SK-N-SH (cell line): ENCODE data around the gene PLEKHM3. TPM values are rescaled to one million over a fixed set of nuclear protein-coding genes. Genes with fewer than 3 reads are reported as not detected.

Source experiments
- CTCF ChIA-PET: fragments of 300-600, 350-600 bp; formaldehyde crosslinking; extraction: SDS; loops from one replicate; lab custom pipeline; 2021; lab: Yijun Ruan, JAX
- POLR2A ChIA-PET: fragments of 350-600 bp; sonication (Branson Sonifier 250); formaldehyde crosslinking; extraction: SDS; loops from one replicate; lab custom pipeline; 2020; ENCODE audit warnings: antibody characterized with exemption, inconsistent platforms; lab: Yijun Ruan, JAX
- DNase-seq: peaks from one replicate; pipeline ENCODE4 v3.0.0; 2012
- H2AFZ ChIP-seq: fragments of 200-600 bp; sonication (generic); 2 replicates; pipeline ENCODE4 v1.8.1; 2016; ENCODE audit warnings: antibody characterized with exemption, mild to moderate bottlenecking, low read depth
- H3F3A ChIP-seq: fragments of 200-600 bp; sonication (generic); replicated peaks from 2 replicates; pipeline ENCODE3; 2016; ENCODE audit warnings: antibody characterized with exemption, mild to moderate bottlenecking; ENCODE audit not compliant: insufficient read depth
- H3K27ac ChIP-seq, 2 experiments: fragments of 200-500 bp in 1 of 2; fragments of 200-600 bp in 1 of 2; sonication (Bioruptor generic) in 1 of 2; sonication (generic), shearing (Covaris generic) in 1 of 2; 2 replicates each; pipeline versions ENCODE4 v1.5.1 to v1.6.1; 2014 to 2016; ENCODE audit warnings: low read depth in 2 of 2, inconsistent platforms in 1 of 2, low read length in 1 of 2, mild to moderate bottlenecking in 1 of 2, mixed read lengths in 1 of 2
- H3K27me3 ChIP-seq: fragments of 200-600 bp; sonication (generic), shearing (Covaris generic); 2 replicates; pipeline ENCODE4 v1.6.1; 2016; ENCODE audit warnings: mixed run types; ENCODE audit not compliant: insufficient read depth
- H3K36me3 ChIP-seq, 2 experiments: fragments of 200-500 bp in 1 of 2; fragments of 200-600 bp in 1 of 2; sonication (Bioruptor generic) in 1 of 2; sonication (generic) in 1 of 2; replicated peaks in 1 of 2; 2 replicates each; pipeline versions ENCODE3 to v1.5.1; 2014 to 2016; ENCODE audit warnings: low read length in 1 of 2, mild to moderate bottlenecking in 1 of 2; ENCODE audit not compliant: insufficient read depth in 2 of 2, control insufficient read depth in 1 of 2
- H3K4me1 ChIP-seq, 2 experiments: fragments of 200-500 bp in 1 of 2; fragments of 200-600 bp in 1 of 2; sonication (Bioruptor generic) in 1 of 2; sonication (generic), shearing (Covaris generic) in 1 of 2; 2 replicates each; pipeline versions ENCODE4 v1.5.1 to v1.6.1; 2014 to 2016; ENCODE audit warnings: low read depth in 1 of 2, low read length in 1 of 2, mixed run types in 1 of 2; ENCODE audit not compliant: insufficient read depth in 2 of 2, control insufficient read depth in 1 of 2
- H3K4me2 ChIP-seq: fragments of 200-600 bp; sonication (generic), shearing (Covaris generic); 2 replicates; pipeline ENCODE4 v1.6.1; 2017; ENCODE audit warnings: mixed run types
- H3K4me3 ChIP-seq, 2 experiments: fragments of 200-500 bp in 1 of 2; fragments of 200-600 bp in 1 of 2; sonication (Bioruptor generic) in 1 of 2; sonication (generic), shearing (Covaris generic) in 1 of 2; 2 replicates each; pipeline versions ENCODE4 v1.5.1 to v1.8.1; 2014 to 2016; ENCODE audit warnings: low read depth in 2 of 2, inconsistent platforms in 1 of 2, low read length in 1 of 2, mild to moderate bottlenecking in 1 of 2, mixed read lengths in 1 of 2, moderate library complexity in 1 of 2
- H3K79me2 ChIP-seq: fragments of 200-600 bp; sonication (generic); 2 replicates; pipeline ENCODE4 v1.8.1; 2017; ENCODE audit warnings: mild to moderate bottlenecking; ENCODE audit not compliant: insufficient read depth
- H3K9ac ChIP-seq: fragments of 200-600 bp; sonication (generic); 2 replicates; pipeline ENCODE4 v1.6.1; 2017; ENCODE audit warnings: mixed run types
- H3K9me2 ChIP-seq: fragments of 200-600 bp; sonication (generic); 2 replicates; pipeline ENCODE4 v1.6.1; 2017; ENCODE audit warnings: mixed run types
- H3K9me3 ChIP-seq: fragments of 200-600 bp; sonication (generic); 2 replicates; pipeline ENCODE4 v1.6.1; 2017; ENCODE audit warnings: mixed run types, mild to moderate bottlenecking, moderate library complexity
- H4K20me1 ChIP-seq: fragments of 200-600 bp; sonication (generic); 2 replicates; pipeline ENCODE4 v1.6.1; 2017; ENCODE audit warnings: mild to moderate bottlenecking, mixed run types; ENCODE audit not compliant: insufficient read depth
- CTCF ChIP-seq: fragments of 200-600 bp; sonication (generic); IDR thresholded peaks from 2 replicates; pipeline ENCODE4 v1.6.1; 2017; ENCODE audit warnings: antibody characterized with exemption, mild to moderate bottlenecking, moderate library complexity
- ELF1 ChIP-seq: IDR thresholded peaks from 2 replicates; pipeline ENCODE4 v1.4.0; 2012
- FOSL2 ChIP-seq: IDR thresholded peaks from 2 replicates; pipeline ENCODE4 v1.4.0; 2012; ENCODE audit warnings: low read depth, mild to moderate bottlenecking, moderate library complexity, borderline replicate concordance
- FOXJ3 ChIP-seq: sonication (generic); formaldehyde crosslinking; IDR thresholded peaks from 2 replicates; pipeline ENCODE4 v1.5.1; 2020; ENCODE audit warnings: mild to moderate bottlenecking, missing genetic modification reagents
- FOXM1 ChIP-seq: IDR thresholded peaks from 2 replicates; pipeline ENCODE4 v1.4.0; 2012; ENCODE audit warnings: low read depth, mild to moderate bottlenecking
- GABPA ChIP-seq: IDR thresholded peaks from 2 replicates; pipeline ENCODE4 v1.4.0; 2012; ENCODE audit warnings: low read depth, mild to moderate bottlenecking
- IRF3 ChIP-seq: fragments of 150-350 bp; IDR thresholded peaks from 2 replicates; pipeline ENCODE4 v1.6.1; 2016; ENCODE audit warnings: mild to moderate bottlenecking, low read depth, low read length
- JUND ChIP-seq: IDR thresholded peaks from 2 replicates; pipeline ENCODE4 v1.4.0; 2012
- MXI1 ChIP-seq: IDR thresholded peaks from 2 replicates; pipeline ENCODE4 v1.6.1; 2012; ENCODE audit warnings: mild to moderate bottlenecking, low read depth, low read length, improper control_type of control experiment
- NFIC ChIP-seq: IDR thresholded peaks from 2 replicates; pipeline ENCODE4 v1.4.0; 2012; ENCODE audit warnings: borderline replicate concordance
- NRF1 ChIP-seq: IDR thresholded peaks from 2 replicates; pipeline ENCODE4 v1.6.1; 2012; ENCODE audit warnings: low read depth, mild to moderate bottlenecking, low read length
- POLR2AphosphoS5 ChIP-seq: IDR thresholded peaks from 2 replicates; pipeline ENCODE4 v1.6.1; 2012; ENCODE audit warnings: low read depth, low read length
- RAD21 ChIP-seq: IDR thresholded peaks from 2 replicates; pipeline ENCODE4 v1.6.1; 2012; ENCODE audit warnings: mild to moderate bottlenecking, low read length
- REST ChIP-seq: IDR thresholded peaks from 2 replicates; pipeline ENCODE4 v1.6.1; 2012; ENCODE audit warnings: mild to moderate bottlenecking, low read depth, low read length, moderate library complexity
- TEAD4 ChIP-seq: IDR thresholded peaks from 2 replicates; pipeline ENCODE4 v1.4.0; 2012; ENCODE audit warnings: mild to moderate bottlenecking, borderline replicate concordance; ENCODE audit not compliant: insufficient read depth
- USF1 ChIP-seq: IDR thresholded peaks from 2 replicates; pipeline ENCODE4 v1.4.0; 2012; ENCODE audit warnings: low read depth, borderline replicate concordance
- ZBTB33 ChIP-seq: IDR thresholded peaks from 2 replicates; pipeline ENCODE4 v1.4.0; 2012; ENCODE audit warnings: low read depth, borderline replicate concordance
- WGBS: methylation state at CpG from one replicate; pipeline ENCODE4 v1.1.6; 2017; ENCODE audit warnings: low lambda C conversion rate; 5-methylcytosine and 5-hydroxymethylcytosine counted together
- polyA plus RNA-seq, 3 experiments: library from polyadenylated mRNA; depleted of rRNA; stranded (reverse); fragments of >200 nt; gene quantifications; 2 replicates each; pipeline ENCODE4 v1.2.3, GENCODE V29; 2012

The PLEKHM3 gene
- polyA plus RNA-seq, 1 of the 3 experiments (the other 2 are of a cell fraction): 1.9 TPM

GRCh38 chr2:207775473-207775872, 249.9 kb downstream of the PLEKHM3 start:
- TF ChIP-seq ZBTB33: no peak
- TF ChIP-seq JUND: no peak
- no peak for TF ChIP-seq USF1
- TF ChIP-seq NFIC: no peak
- TF ChIP-seq CTCF: no peak
- TF ChIP-seq FOXJ3 (CRISPR knock-in tag): no peak
- TF ChIP-seq MXI1: no peak
- no peak for TF ChIP-seq GABPA
- TF ChIP-seq NRF1: no peak
- TF ChIP-seq RAD21: no peak
- TF ChIP-seq ELF1: no peak
- TF ChIP-seq FOXM1: no peak
- no peak for TF ChIP-seq IRF3
- TF ChIP-seq TEAD4: no peak
- TF ChIP-seq FOSL2: no peak
- TF ChIP-seq POLR2AphosphoS5: no peak
- TF ChIP-seq REST: no peak
- CTCF ChIA-PET: no interaction called here

More at GRCh38 chr2:207775473-207775872, 249.9 kb downstream of the PLEKHM3 start:
- Histone ChIP-seq H4K20me1 (no peaks in the 10 kb centered on the region), H3K27me3 (no peaks in the 10 kb centered on the region), H3K4me3 (no peak overlapping the region), H3K79me2 (no peaks in the 10 kb centered on the region), H3F3A (no peaks in the 10 kb centered on the region), H3K9me3 (no peaks in the 10 kb centered on the region), H2AFZ (no peak overlapping the region), H3K4me2 (no peak overlapping the region), H3K9me2 (no peaks in the 10 kb centered on the region), H3K4me1 (no peaks in the 10 kb centered on the region), H3K36me3 (no peaks in the 10 kb centered on the region), H3K9ac (no peak overlapping the region), H3K27ac (no peak overlapping the region)
- DNase-seq: no peak
- POLR2A ChIA-PET: no interaction called here
- 86% methylated on average over 3 of the region's 3 CpGs for WGBS
